Activated T-helper 1 cell treated with Interleukin-2 at 50 U/mL for 16 hours (primary cell): ENCODE data around the gene TRMT2A.
"Not testable (repeated sequence)": the region's sequence is repeated elsewhere in the genome, so short reads cannot be mapped to it uniquely, and the experiment has no call there.

ENCODE experiments used
- DNase-seq: peaks from one replicate; pipeline ENCODE4 v3.0.0-alpha.2; 2020; ENCODE audit warnings: low read depth

TRMT2A gene, protein sequence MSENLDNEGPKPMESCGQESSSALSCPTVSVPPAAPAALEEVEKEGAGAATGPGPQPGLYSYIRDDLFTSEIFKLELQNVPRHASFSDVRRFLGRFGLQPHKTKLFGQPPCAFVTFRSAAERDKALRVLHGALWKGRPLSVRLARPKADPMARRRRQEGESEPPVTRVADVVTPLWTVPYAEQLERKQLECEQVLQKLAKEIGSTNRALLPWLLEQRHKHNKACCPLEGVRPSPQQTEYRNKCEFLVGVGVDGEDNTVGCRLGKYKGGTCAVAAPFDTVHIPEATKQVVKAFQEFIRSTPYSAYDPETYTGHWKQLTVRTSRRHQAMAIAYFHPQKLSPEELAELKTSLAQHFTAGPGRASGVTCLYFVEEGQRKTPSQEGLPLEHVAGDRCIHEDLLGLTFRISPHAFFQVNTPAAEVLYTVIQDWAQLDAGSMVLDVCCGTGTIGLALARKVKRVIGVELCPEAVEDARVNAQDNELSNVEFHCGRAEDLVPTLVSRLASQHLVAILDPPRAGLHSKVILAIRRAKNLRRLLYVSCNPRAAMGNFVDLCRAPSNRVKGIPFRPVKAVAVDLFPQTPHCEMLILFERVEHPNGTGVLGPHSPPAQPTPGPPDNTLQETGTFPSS

DNA sequence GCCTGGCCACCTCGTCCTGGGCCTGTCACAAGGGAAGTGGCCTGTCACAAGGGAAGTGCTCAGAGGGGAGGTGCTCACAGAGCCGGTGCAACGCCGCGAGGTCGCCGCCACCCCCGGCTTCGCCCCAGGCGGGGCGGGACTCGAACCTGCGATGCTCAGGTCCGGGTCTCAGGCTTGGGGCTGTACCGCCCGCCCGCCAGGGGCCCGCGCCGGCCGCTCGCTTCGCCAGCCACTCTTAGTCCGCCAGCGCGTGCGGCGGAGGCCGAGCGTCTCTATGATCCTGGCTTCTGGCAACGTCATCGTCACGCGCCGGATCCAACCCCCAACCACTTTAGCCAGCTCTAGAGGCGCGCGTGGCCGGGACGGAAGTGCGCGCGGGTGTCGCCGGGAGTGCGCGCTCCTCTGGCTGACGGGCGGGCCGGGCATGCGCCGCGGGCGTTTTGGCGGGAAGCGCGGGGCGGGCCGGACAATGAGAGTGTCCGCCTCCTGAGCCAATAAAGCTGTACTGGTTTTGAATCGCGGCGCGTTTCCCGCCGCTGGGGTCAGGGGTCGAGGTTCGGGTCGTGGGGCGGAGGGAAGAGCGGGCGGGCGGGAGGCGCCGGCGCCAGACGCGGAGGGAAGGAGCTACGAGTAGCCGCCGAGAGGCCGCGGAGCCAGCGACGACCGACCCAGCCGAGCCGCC is at the start of gene TRMT2A:
Gene TRMT2A (minus strand): TSS at position 276 of the 682 bp plus-strand sequence. CDS start 320 bp downstream, outside the sequence.
- DNase-seq: peak; percentile 94

DNA sequence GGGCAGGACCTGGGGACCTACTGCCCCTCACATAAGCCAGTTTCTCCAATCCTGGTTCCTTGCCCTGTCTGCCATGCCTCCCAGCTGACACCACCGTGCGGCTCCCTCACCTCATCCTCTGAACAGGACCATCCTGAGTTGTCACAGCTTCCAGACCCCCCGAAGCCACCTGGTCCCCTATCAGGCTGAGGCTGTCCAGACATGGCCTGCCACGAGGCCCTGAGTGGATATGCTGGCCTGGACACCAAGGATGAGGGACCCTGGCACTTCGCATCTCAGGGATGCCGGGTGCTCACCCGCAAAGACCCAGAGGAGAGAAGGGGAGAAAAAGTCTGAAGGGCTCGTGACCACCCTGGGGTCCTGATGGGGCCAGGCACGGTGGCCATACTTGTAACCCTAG is 49.7 kb upstream of the TRMT2A start:
- DNase-seq: no peak

DNA sequence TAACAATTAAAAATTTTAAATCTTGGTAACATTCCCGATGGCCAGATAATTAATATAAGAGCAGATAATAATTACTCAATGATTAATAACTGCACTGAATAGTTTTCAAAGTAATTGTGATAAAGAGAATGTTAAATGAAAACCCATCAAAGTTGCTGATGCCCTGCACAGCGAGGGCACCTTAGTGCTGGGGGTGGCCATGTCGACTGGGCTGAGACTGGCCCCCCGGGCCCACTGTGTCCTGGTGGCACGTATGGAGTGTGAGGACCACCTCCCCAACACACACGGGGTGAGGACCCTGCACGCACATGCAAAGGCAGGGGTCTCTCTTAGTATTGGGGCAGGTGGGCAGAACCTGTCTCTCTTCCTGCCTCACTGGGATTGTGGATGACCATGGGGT is 48.9 kb upstream of the TRMT2A start:
- no peak for DNase-seq

DNA sequence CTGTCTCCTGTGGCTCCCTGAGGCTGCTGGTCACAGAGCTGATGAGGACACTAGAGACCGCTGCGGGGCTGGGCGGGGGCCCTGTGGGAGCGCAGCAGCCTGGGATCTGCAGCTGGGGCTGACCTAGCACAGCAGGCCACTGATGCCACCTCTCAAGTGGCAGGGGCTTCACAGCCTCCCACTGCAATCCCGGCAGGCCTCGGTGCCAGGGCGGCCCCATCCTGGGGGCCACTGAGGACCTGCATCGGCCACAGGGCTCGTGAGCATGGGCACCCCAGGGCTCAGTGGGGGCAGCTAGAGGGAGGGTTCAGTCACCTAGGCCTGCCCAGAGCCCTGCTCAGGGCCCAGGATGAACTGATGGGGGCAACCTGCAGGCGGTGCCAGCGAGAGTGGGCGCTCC is 48.4 kb upstream of the TRMT2A start:
- no peak for DNase-seq

DNA sequence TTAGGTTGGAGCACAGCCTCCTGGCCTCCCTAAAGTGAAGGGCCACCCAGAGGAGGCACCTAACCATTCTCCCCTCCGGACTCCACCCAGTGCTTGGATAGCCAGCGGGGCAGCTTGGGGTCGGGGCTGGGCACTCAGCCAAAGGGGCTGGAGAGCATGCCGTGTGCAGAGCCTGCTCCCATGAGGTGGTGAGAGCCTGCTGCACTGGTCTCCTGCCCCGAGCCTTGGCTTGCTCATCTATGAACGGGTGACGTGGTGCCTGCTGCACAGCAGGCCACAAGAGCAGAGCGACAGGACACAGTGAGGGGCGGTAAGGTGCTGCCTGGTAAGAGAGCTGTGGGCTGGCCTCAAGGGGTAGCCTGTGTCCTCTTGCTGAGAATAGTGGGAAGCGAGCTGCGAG is 47.8 kb upstream of the TRMT2A start:
- no peak for DNase-seq

DNA sequence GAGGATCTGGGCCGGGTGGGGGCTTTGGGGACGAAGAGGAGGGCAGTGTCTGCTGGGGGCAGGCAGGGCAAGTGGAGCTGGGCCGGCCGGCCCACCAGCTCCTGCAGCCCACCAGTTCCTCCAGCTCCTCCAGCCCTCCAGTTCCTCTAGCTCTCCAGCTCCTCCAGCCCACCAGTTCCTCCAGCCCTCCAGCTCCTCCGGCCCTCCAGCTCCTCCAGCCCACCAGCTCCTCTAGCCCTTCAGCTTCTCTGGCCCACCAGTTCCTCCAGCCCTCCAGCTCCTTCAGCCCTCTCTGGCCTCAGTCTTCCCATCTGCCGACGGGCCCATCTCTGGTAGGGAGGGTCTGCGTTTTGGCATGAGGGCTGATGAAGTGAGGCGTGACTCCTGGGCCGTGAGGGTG is 43.0 kb upstream of the TRMT2A start:
- DNase-seq: no peak

DNA sequence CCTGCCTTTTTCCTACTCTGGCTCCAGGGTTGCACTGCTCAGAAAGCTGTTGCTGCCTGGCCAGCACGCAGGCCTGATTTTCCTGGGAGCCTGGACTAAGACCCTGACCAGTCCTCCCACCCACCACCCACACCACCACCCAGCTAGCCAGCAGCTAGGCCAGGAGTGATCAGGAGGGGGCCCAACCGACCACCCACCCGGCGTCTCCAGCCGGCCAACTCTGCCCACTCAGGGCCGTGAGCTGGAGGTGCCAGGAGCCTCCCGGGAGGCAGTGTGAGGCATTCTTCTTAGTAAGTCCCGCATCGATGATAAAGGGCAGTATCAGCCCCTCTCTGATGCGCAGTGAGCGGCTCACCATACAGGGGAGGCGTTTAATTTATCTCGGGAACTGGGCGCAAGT is 42.5 kb upstream of the TRMT2A start:
- DNase-seq: not testable (repeated sequence)

DNA sequence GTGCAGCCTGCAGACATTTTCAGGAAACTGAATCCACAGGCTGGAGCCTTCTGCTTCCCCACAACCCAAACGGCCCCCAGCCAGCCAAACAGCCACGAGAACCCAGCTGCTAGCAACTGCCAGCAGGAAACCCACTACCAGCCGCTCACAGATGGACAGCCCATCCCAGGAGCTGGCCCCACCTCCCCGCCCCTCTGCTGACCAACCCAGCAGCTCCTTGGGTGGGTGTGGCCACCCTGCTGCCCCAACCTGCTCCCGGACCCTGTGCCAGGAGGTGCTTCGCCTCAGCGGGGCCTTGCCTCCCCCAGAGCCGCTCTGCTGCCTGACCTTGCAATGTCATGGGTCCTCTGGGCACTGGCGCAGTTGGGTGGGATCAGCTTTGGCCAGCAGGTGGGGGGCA is 42.0 kb upstream of the TRMT2A start:
- DNase-seq: no peak

DNA sequence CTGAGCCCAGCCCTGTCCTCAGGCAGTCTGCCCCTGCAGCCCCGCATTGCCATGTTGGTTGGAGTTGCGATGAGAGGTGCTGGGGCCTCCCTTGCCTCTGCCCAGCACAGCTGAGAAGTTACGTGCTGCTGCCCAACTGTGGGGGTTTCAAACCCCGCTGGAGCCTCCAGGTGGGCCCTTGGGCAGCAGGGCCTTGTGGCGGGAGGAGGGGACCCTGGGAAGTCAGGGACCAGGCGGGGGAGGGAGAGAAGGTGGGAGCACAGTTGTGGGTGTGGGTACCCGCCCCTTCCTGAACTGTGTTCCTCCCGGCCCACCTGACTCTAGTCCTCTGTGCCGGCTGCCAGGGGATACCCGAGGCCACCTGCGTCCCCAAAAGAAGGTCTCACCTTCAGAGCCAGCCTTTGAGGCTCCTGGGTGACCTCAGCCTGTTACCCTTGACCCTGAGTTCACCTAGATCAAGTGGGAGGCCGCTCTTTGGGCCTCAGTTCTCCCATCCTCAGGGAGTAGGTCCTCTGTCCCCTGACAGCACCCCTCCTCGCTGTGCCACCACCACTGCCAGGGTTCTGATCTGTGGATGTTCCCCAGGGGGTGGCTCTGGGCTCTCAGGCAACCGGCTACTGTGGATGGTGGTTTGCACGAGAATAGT is 41.5 kb upstream of the TRMT2A start:
- no peak for DNase-seq

DNA sequence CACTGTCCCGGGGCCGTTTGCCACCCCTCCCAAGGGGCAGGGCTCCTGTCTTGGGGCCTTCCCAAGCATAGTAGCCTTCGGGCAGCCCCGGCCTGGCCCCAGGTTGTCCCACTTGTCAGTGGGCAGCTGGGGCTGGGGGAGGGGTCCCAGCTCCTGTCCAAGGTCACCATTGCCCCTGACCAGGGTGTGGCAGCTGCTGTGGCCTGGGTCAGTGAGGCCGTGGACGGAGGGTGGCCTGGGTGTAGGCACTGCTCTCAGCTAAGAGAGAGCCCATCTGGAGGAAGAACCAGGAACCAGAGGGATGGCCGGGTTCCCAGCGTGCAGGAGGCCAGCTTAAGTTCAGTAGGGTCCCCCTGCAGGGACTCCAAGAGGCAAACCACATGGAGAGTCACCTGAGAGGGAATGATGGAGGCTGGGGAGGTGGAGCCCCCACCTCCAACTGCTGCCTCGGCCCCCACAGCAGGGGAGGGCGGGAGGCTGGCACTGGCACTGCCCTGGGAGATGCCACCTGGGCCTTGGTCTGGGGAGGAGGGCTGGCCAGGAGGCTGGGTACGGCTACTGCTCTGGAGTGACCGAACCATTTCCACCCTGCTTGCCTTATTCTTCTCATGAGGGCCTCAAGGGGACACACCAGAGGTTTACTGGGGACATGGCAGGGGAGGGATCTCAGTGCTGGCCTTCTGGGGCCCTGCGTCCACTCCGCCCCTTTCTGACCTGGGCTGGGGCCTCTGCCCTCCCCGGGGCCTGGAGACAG is 40.6 kb upstream of the TRMT2A start:
- no peak for DNase-seq

DNA sequence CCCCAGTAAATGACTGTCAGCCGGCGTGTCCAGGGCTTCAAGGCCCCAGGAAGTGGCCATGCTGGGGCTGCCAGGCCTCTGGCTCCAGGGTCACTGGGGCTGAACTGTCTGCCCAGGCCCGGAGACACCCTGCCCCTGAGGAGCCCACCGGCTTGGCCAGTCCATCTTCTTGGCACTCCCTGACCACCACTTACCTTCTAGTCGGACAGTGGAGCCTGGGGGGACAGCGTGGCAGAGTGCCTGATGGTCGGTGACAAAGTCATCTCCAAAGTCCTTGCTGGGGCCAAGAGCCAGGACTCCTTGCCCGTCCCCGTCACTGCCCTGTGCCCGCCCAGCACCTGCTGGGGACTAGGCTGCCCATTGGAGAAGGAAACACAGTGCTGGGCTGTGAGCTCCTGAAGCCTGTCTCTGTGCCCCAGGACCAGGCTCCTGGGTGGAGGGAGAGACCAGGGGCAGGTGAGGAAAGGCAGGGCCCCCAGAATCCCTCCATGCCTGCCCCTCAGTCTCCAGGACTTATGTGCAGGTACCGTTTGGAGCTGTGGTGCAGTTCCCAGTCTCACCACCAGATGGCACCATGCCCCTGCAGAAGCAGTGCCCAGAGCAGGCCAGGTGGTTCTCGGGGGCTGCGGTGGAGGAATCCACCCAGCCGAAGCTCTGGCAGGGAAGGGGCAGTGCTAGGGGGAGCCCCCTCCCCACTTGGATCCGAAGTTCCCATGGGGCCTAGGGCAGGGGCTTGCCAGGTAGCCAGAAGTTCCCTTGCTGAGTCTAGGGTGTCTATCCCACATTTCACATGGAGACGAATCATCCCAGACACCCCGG is 39.8 kb upstream of the TRMT2A start:
- DNase-seq: peak; percentile 70

DNA sequence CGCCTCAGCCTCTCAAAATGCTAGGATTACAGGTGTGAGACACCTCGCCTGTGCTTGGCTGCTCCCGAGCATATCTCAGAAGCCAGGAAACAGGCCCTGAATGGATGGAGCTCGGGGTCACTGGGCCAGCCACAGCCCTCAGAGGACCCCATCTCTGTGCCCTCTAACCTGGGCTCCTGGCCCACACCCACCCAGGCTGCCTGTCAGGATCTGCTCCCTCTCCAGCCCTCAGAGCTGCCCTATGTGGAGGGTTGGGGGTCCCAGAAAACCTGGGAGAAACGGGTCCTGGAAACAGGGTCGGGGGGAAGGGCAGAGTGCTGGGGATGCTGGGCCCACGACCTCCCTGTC is 39.0 kb upstream of the TRMT2A start:
- no peak for DNase-seq

DNA sequence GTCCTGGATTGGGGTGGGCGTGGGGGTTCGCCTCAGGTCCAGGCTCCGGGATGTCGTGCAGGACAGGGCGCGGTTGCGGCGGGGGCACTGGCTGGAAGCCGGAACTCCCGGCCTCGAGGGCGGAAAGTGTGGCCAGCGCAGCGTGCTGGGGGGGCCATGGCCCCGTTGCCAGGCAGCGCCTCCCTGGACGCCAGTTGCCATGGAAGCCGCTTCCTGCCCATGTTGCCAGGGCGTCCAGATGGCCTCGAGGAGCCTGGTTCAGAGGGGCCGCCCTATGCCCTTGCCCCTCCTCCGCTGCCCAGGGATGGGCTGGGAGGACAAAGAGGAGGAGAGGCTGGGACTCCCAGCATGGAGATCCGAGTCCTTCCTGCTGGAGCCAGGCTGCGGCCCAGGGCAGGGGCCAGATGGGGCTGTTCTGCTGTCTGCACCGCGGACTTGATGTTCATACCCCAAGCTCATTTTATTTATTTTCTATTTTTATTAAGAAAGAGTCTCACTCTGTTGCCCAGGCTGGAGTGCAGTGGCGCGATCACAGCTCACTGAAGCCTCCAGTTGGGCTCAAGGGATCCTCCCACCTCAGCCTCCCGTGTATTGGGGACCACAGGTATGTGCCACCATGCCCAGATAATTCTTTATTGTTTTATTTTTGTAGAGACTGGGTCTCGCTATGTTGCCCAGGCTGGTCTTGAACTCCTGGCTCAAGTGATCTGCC is 38.5 kb upstream of the TRMT2A start:
- DNase-seq: no peak

DNA sequence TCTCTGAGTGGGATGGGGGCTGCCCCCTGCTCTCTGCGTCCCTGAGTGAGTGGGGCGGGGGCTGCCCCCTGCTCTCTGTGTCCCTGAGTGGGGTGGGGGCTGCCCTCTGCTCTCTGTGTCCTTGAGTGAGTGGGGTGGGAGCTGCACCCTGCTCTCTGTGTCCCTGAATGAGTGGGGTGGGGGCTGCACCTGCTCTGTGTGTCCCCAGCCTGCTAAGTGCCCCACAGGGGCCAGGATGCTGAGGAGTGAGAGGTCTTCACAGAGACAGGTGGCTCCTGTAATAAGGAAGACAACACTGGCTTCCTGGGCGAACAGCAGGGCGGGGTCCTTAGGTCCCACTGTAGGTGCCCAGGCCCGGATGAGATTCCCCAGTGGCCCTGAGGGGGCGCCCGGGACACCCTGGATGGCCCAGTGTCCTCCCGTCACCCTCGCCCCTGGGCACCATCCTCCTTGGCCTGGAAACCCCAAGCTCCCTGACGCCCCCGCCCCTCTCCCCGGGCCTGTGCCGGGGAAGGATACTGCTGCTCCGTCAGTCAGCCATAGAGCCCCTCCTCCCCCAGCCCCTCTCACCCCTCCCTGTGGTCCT is 37.7 kb upstream of the TRMT2A start:
- no peak for DNase-seq

DNA sequence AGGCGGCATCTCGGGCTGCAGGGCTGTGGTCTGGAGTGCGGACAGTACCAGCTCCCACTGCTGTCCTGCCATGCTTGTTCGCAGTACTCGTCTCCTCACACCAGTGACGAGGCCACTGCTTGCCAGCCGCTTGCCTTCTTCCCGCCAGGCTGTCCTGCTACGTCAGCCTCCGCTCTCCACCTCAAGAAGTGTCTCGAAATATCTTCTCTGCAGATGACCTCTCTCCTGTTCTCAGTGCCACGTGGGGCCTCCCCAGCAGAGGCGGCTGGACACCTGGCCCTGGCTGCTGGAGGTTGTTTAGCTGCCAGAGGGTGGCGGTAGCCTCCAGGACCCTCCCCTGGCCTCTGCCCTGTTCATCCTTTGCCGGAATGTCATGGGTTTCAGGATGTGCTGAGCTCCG is 36.9 kb upstream of the TRMT2A start:
- no peak for DNase-seq

DNA sequence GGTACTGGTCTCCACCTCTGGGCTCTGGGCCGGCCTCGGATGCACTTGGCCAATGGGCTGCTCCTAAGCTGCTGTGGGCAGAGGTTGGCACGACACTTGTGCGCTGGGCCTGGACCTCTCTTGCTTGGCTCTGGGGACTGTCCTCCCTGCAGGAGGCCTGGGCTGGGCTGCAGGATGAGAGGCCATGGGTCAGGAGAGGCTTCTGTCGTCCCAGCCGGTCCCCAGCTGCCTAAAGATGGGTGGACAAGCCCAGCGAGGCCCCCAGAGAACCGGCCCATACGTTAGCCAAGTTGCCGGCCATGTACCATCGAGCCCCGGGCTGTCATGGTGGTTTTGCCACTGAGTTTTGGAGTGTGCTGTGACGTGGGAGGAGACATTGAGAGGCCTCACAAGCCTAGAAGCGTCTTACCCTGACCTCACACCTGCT is 35.5 kb upstream of the TRMT2A start:
- DNase-seq: no peak

DNA sequence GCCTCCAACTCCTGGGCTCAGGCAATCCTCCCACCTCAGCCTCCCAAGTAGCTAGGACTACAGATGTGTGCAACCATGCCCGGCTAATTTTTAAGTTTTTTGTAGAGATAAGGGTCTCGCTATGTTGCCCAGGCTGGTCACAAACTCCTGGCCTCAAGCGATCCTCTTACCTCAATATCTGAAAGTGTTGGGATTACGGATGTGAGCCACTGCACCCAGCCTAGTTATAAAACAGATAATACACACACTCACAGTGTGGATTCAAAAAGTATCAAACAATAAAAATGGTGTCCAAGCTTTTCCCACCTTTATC is 34.2 kb upstream of the TRMT2A start:
- DNase-seq: no peak

DNA sequence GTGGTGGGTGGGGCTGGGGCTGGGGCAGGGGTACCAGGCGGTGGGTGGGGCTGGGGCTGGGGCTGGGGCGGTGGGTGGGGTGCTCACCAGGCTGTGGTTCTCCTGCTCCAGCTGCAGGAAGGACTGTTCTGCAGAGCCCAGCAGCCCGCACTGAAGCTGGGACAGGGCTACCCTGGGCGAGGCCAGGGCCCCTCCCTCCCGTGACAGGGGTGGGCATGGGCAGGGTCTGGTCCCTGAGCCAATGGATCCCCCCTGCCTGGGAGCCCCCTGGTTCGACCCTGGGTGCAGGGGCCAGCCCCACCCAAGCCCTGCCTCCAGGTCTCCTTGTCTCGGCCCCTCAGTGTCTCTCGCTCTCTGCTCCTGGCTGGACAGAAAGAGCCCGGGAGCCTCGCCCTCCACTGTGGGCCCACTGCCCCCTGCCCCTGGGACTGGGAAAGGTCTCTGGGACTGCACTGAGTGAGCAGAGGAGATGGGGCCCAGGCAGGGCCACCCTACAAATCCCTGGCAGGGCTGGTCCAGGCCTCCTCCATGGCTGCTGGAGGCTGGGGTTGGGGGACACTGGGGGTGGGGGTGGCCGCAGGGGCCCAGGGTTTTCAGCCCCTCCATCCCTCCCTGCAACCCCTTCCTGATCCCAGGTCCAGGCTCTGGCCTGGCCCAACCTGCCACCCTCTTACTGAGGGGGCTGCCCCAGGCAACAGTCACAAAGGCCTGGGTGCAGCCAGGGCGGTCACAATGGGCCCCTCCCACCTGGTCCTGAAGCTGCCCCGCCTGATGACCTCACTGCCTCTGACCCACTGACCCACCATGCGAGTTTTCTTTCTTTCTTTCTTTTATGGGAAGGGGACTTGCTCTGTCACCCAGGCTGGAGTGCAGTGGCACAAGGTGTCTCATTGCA is 33.6 kb upstream of the TRMT2A start, which contains the start of gene CCDC188:
Gene CCDC188 (minus strand): TSS at position 675 of the 895 bp plus-strand sequence. CDS start 69 bp downstream, at position 606.
- no peak for DNase-seq
